GM18951 (cell line): ENCODE data around the gene HRH3.

ENCODE experiments used
- POLR2A ChIP-seq: IDR thresholded peaks from 4 replicates; pipeline ENCODE4 v1.6.1; 2011; ENCODE audit warnings: mild to moderate bottlenecking; ENCODE audit not compliant: insufficient read length, insufficient read depth; ENCODE audit errors: extremely low read depth
- in situ Hi-C: fragments of 300-500 bp; cut with MboI; formaldehyde crosslinking; loops from one replicate; pipeline ENCODE4 v1.12.0; 2022; ENCODE audit warnings: low sequenced_read_pairs, mixed read lengths, inconsistent platforms; ENCODE audit not compliant: unreplicated experiment

The HRH3 gene

DNA sequence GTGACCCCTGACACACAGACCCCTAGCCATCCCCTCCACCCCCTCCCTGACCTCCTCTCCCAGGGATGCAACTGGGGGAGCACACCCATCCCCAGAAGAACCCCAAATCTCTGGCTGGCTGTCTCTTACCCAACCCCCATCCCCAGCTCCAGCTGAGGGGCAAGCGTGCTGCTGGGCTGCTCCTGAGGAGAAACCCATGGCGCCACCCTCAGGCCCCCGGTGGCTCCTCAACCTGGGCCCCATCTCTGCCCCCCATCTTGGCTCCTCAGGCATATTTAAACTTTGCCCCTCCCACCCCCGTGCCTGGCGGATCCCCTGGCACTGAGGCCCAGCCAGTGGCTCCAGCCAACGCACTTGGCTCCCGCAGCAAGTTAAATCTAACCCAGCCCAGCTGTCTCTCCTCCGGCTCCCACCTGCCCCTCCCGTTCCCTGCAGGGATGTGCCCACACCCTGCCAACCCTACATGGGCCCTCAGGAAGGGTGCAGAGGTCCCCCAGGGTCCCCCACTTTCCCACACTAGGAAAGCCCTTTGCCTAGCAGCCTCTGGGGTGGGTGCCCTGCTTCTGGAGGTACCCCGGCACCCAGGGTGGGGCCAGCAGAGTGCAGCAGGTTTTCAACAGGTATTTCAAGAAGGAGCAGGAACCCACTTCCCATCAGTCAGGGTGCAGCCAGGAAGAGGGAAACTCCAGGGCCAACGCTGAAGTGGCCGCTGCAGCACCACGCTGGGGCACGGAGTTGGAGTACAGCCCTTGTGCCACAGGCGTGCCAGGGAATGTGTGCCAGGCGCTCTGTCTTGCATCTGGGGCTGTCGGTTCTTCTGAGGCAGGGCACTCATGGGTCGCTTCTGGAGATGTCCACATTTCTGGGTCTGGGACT is 12.9 kb upstream of the HRH3 start:
- in situ Hi-C loops = no loop called here
- no peak for TF ChIP-seq POLR2A

DNA sequence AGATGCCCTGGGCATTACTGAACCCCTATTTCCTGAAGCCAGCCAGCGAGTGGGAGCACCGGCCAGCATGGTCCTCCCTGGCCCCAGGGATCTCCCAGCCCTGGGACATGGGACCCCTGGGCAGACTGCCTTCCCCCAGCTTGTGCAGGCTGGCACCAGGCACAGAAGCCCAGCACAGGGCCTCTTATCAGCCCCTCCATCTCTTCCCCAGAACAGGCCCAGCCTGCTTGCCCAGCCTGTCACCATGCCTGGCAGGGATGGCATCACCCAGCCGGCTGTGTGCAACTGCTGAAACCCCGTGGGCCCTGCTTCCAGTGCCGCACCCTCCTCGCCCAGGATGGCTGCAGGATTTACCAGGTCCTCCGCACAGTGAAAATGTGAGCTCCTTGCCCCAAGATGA is 12.1 kb upstream of the HRH3 start:
- in situ Hi-C loops = no loop called here
- TF ChIP-seq POLR2A = no peak

DNA sequence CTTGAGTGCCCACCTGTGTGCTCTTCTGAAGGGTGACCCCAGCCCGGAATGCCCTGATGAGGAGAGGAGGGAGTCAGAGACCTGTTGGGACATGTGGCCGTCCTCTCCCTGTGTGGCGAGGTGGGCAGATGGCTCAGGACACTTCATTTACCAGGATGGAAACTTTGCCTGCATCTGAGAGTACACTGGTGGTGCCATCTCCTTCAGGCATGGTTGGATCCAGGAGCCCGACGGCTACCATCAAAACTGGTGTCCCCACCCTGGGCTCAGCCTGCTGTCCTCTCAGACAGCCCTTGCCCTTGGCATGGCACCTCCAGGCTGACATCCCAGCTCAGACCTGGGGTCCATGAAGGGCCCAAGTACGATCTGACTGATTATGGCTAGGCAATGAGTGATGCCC is 11.2 kb upstream of the HRH3 start:
- in situ Hi-C loops = no loop called here
- TF ChIP-seq POLR2A = no peak

DNA sequence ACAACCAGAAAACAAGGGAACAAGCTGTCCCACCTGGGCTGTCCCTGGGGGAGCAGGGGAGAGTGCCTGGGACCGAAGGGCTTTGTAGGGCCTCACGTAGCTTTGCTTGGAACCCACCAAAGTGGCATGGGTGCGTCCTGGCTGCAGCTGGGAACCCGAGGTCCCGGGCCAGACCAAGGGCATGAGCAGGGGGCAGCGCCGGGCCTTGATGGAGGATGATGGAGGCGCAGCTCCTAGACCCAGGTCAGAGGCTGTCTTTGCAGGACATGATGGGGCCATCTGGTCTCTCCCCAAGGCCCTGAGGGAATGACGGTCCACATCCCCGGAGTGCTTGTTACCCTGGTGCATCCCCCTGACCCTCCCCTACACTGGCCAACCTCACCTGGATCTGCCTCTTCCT is 10.6 kb upstream of the HRH3 start:
- in situ Hi-C loops = no loop called here
- TF ChIP-seq POLR2A = no peak

DNA sequence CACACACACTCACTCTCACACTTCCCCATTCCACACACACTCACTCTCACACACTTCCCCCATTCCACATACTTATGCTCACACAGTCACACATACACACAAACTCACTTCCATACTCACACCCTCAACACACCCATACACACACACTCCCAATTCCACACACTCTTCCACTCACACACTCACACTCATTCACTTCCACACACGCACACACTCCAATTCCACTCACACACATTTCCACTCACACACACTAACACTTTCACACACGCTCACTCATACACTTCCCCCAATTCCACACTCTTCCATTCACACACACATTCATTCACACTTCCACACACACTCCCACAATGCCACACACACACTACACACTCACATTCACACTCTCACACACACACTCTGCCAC is 10.2 kb upstream of the HRH3 start:
- TF ChIP-seq POLR2A = no peak
- in situ Hi-C loops = no loop called here

DNA sequence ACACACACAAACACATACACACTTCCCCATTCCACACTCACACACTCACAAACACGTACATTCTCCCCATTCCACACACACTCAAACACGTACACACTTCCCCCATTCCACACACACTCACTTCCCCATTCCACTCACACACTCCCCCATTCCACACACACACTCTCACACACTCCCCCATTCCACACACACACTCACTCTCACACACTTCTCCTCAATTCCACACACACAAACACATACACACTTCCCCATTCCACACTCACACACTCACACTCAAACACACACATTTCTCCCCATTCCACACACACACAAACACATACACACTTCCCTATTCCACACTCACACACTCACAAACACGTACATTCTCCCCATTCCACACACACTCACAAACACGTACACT is 9.6 kb upstream of the HRH3 start:
- in situ Hi-C loops = no loop called here
- TF ChIP-seq POLR2A = no peak

DNA sequence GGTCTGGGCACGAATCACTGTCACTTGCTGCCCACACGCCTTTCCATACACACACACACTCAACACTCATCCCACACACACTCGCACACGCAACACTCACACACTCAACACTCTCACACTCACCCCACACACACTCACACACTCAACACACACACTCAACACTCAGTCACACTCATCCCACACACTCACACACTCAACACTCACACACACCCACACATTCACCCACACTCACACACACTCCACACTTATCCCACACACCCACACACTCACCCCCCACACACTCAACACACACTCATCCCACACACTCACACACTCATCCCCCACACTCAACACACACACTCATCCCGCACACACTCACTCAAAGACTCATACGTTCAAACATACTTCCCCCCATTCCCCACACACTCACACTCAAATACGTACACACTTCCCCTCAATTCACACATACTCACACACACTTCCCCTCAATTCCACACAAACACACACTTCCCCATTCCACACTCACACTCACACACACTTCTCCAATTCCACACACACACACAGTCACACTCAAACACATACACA is 9.0 kb upstream of the HRH3 start:
- no peak for TF ChIP-seq POLR2A
- in situ Hi-C loops = no loop called here

DNA sequence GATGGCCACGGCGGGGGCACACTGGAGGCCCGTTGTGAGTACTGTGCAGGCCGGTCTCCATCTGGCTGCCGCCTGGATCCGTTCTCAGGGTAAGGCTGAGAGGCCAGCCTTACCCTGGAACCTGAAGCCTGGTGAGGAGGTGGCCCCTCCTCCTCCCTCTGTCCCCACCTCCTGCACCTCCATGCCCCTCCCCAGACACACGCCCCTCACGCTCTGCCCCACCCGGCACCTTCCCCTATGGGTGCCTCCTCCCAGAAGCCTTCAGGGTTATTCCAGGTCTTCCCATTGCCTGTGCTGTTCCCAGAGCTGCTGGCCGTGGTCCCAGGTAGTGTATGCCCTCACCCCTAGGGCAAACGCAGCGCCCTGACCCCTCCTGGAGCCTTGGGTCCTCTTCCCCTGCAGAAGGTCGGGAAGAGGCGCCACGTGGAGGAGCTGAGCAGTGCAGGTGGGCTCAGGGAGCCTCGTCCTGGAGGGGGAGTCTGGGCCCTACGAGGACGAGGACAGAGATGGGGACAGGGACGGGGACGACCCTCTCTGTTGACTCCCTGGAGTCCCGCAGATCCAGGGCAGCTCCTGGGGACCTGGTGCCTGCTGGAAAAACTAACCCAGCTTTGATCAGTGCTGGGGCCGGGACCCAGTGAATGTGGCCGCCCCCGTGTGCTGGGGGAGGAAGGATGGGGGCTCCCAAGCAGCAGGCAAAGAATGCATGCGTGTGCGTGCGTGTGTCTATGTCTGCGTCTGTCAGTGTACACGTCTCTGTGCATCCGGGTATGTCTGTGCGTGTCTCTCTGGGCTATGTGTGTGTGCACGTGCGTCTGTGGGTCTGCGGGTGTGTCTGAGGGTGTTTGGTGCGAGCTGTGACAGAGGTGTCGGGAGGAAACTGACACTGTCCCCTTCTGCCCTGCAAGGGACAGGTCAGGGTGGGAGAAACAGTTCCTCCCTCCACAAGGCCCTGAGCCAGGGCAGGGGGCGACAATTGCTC is 8.2 kb upstream of the HRH3 start:
- in situ Hi-C loops = no loop called here
- no peak for TF ChIP-seq POLR2A

DNA sequence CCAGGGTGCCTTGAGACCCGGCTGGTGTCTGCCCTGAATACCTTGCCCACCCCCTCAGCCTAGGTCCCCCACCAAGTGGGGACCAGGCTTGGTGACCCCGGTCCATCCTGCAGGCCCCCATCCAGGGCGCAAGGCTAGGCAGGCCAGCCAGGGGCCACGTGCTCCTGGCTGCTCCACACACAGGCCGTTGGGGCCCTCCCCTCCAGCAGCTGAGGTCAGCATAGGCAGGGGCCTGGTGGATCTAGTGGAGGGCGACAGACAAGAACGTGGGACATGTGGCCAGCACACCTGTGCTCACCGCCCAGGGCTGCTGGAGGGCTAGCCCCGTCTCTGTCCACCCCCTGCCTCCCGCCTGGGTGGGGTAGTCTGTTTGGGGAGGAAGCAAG is 7.5 kb upstream of the HRH3 start:
- in situ Hi-C loops = no loop called here
- TF ChIP-seq POLR2A = no peak

DNA sequence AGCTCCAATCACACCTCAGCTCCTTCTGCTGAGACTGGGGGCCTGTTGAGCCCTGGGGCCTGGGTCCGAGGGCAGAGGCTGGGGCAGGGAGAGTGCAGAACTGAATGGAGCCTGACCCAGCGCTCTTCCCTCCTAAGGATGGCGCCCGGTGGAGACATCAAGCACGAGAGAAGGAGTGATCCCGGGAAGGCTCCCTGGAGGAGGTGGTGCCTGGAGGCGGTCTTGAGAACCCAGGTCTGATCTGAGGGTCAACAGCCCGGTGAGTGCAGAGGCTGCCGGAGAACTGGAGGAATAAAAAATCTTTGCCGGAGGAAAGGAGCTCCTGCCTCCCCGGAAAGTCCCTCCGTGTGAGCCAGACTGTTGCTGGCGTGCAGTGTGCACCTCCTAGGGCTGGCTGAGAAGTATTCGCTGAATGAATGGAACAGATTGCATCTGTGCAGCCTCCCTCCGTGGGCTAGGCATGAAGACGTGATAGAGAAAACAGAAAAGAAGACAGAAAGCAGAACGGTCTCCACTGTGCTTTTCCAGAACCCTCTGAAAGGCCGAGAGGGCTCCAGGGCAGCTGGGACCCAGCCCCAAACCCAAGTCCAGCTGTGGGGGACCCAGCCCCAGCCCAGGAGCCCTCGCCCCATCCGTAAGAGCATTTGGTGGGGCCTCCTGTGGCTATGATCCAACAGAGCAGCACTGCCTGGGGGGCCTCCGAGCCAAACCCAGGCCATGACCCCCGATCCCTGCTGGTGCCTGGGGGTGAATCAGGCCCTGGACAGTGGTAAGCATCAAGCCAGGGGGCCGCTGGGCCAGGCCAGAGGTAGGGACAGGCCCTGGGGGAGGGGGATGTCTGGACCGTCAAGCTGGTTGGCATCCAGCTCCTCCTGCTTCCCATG is 6.9 kb upstream of the HRH3 start:
- in situ Hi-C loops = no loop called here
- no peak for TF ChIP-seq POLR2A

DNA sequence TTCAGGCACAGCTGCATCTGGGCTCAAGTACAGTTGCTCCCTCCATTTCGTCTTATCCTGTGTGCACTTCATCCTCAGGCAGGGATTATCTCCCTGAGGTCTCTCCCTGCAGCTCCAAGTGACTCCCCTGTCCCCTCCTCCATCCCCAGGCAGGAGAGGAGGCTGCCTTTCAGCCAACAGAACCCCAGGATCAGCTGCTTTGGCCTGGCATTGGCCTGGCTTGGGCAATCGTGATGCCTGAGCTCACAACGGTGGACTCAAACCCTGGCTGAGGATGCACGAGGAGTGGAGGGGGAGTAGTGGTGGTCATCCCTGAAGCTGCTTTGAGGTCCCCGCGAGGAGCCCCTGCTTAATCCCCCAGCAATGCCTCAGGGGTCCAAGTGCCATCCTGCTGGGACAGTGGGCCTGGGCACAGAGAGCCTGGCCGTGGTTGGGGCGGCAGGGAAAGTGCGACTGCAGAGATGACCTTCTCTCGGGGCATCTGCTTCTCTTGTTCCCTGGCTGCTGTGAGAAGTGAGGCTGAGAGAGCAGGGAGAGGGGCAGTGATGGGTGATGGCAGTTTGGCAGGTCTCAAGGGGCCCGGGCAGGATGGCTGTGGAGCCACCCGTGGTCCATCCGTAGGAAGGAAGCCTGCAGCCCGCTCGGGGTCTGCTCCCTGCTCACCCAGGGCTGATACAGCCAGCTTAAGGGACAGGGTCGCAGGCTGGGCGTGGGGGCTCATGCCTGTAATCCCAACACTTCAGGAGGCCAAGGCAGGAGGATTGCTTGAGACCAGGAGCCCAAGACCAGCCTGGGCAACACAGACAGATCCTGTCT is 6.0 kb upstream of the HRH3 start:
- in situ Hi-C loops = no loop called here
- TF ChIP-seq POLR2A = no peak

DNA sequence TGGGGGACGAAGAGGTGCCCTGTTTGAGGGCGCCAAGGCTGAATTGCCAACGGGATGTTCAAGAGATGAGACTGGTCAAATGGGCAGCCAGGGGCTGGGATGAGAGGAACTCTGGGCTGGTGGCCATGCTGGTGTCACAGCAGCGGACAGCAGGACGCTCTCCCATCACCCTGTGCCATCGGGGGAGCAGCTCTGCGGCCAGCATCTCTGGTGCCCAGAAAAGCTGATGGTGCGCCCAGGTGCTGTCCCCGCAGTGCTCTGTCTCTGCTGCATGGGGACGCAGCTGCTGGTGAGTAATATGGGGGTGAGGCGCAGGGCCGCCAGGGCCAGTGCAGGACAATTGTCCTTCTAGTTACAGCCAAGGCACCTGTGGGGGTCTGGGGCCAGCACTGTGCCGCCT is 4.9 kb upstream of the HRH3 start:
- in situ Hi-C loops = no loop called here
- no peak for TF ChIP-seq POLR2A
